ENCODE results near the gene GHRH.

- TF ChIP-seq YY1 (IDR thresholded peaks at IDR 0.05; ENCODE audit: low read depth) (no peak), TEAD4 (IDR thresholded peaks at IDR 0.05) (no peak), CEBPB (IDR thresholded peaks at IDR 0.05) (no peak), EP300 (IDR thresholded peaks at IDR 0.05; ENCODE audit: borderline replicate concordance) (no peak)
Observed at GRCh38 chr20:37296371-37296770, 34.8 kb upstream of the GHRH start.
